Fibroblast of pulmonary artery (primary cell): ENCODE measurements around the gene KMO.

ENCODE experiments used
- DNase-seq: peaks from one replicate; pipeline ENCODE4 v3.0.0-alpha.2; 2010; ENCODE audit warnings: low read depth
- H3K4me3 ChIP-seq: replicated peaks from 2 replicates; pipeline ENCODE4 v1.5.1; 2011; ENCODE audit warnings: low read depth, mild to moderate bottlenecking, control low read depth, low read length, moderate library complexity
- TF ChIP-seq, protein P1 (sequence below): IDR thresholded peaks from 2 replicates; pipeline ENCODE4 v1.5.1; 2011; ENCODE audit warnings: mild to moderate bottlenecking, control low read depth, low read length, inconsistent platforms; ENCODE audit errors: missing control alignments

The KMO gene

DNA sequence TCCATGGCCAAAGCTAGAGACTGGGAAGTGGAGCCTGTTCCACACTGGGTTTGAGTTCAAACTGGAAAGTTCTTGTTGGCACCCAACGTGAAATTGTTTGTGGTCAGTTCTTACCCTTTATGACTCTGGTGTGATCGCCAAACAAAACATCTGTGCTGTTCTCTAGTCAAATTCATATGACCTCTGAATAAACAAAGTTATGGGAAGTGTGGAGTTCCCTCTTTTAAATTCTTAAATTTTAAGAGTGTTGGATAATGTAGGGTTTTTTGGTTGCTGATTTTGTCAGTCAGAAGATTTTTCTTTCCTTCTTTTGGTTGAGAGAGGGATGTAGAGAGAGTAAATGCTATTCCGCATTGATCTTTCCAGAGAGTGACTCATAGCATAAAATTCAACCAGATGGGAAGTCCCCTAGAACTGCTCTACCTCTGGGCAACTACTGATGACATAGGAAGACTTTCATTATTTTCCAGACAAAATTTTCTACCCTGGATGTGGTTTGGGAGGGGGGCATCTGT, 71.6 kb downstream of the KMO start:
- DNase-seq, result peak; percentile 19
- H3K4me3 ChIP-seq, result no peak overlapping the region

GRCh38 chr1:241605146-241605805, 73.1 kb downstream of the KMO start:
- peak; percentile 33 for DNase-seq
- no peak overlapping the region for H3K4me3 ChIP-seq
- TF ChIP-seq, protein P1, sequence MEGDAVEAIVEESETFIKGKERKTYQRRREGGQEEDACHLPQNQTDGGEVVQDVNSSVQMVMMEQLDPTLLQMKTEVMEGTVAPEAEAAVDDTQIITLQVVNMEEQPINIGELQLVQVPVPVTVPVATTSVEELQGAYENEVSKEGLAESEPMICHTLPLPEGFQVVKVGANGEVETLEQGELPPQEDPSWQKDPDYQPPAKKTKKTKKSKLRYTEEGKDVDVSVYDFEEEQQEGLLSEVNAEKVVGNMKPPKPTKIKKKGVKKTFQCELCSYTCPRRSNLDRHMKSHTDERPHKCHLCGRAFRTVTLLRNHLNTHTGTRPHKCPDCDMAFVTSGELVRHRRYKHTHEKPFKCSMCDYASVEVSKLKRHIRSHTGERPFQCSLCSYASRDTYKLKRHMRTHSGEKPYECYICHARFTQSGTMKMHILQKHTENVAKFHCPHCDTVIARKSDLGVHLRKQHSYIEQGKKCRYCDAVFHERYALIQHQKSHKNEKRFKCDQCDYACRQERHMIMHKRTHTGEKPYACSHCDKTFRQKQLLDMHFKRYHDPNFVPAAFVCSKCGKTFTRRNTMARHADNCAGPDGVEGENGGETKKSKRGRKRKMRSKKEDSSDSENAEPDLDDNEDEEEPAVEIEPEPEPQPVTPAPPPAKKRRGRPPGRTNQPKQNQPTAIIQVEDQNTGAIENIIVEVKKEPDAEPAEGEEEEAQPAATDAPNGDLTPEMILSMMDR, result peak; percentile 37

More for the DNA sequence above, 71.6 kb downstream of the KMO start:
- TF ChIP-seq, protein P1, result no peak

DNA sequence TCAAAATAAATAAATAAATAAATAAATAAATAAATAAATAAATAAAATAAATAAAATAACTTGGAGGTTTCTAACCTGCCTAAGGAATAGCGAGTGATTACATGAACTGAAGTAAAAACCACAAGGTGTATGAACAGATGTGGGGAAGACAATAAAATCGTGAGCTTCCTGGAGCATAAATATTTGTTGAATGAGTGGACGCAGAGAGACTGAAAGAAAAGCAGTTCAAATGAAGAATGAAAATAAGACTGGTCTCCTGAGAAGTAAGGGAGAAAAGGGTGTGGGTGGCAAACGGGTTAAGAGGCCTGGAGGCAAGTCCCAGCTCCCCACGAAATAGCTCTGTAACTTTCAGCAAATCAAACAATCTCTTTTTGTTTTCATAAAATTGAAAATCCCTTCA, 74.4 kb downstream of the KMO start:
- DNase-seq, result no peak
- H3K4me3 ChIP-seq, result no peak overlapping the region
- TF ChIP-seq, protein P1, result no peak

GRCh38 chr1:241607497-241607896, 75.3 kb downstream of the KMO start:
- TF ChIP-seq, protein P1, result no peak
- no peak overlapping the region for H3K4me3 ChIP-seq
- DNase-seq, result no peak

DNA sequence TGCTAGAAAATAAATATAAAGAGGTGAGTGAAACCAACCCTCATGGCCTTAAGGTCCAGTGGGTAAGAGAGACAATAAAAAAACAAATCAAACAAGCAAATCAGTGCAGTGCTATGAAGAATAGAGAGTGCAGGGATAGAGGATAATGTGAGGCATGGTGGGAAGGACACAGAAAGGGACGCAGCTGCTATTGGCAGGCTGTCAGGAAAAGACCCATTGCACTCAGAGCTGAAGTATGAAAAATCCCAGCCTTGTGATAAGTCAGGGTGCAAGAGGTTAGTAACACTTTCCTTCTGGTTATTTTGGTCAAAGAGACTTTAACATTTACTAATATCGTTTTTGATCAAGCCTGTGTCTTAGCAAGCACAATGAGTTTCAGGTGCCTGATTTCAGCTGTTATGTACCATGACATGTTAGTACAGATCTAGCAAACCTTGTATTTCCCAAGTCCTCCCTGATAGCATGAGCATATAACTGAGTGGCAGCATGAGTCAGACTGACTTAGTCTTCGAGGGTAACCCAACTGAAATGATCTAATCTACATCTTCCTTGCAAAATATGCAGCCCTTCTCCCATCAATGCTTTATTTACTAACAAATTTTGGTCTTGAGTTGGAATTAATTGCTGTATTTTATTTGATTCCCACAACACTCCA, 76.3 kb downstream of the KMO start:
- DNase-seq, result peak; percentile 32
- no peak overlapping the region for H3K4me3 ChIP-seq
- TF ChIP-seq, protein P1, result no peak

DNA sequence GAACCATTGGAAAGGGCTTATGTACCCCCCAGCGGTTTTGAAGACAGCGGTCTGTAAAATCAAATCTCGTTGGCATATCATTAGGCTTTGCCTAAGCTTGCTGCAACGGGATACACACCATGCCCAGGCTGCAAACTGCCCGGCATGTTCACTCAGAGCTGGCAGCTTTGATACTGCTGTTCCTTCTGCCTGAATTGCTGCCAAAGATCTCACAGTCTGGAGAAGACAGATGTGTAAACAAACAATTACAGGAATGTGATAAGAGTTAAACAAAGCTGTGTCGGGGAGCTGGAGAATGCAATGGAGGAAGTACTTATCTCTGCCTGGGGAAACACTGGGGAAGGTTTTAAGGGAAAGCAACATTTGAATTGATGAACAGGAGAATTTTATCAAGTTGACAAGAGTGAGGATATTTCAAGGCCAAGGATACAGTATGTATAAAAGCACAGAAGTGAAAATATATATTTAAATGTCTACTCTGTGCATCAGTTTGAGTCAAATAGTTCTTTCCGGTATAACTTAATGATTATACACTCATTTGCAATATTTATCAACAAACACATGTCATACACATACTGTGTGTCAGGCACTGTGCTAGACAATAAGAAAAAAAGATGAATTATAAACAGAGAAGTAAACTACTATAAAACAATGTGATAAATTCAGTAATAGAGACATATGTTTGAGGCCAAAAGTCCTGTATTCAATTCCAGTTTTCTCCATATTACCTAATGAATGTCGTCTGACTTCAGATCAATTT, 78.1 kb downstream of the KMO start:
- peak; percentile 55 for DNase-seq
- TF ChIP-seq, protein P1, result no peak
- no peak overlapping the region for H3K4me3 ChIP-seq
